ENCODE data around the gene MANBA. TPM values are rescaled to one million over a fixed set of nuclear protein-coding genes. Genes with fewer than 3 reads are reported as not detected.

Gene MANBA
- total and polyA plus RNA-seq, 7 experiments from 2014 or later, result 15.7 to 56.4 (median 26.0) TPM

- Mint-ChIP-seq H3K9me3 (no peaks in the 10 kb centered on the region), H3K4me1 (no peaks in the 10 kb centered on the region), H3K36me3 (peaks cover 13 to 44% (median 19%) of the 10 kb centered on the region in 5 donors), H3K27ac (peak overlapping the region in 2 of 9 donors; percentile 9 to 44), H3K4me3 (no peak overlapping the region), H3K27me3 (no peaks in the 10 kb centered on the region)
- H3K4me1 ChIP-seq (ENCODE audit: control insufficient read depth in 2 of 2, insufficient read depth in 2 of 2, low read length in 2 of 2), result no peaks in the 10 kb centered on the region
- ChIA-PET CTCF (interaction anchor here (0.8 kb wide), 1 partner anchor 61 kb away, joined by 4 read pairs; no protein-coding TSS in a partner anchor), POLR2A (no interaction called here)
- H3K36me3 ChIP-seq (ENCODE audit: control insufficient read depth in 2 of 3, insufficient read depth in 3 of 3, low read length in 3 of 3), result no peaks in the 10 kb centered on the region
- H3K9me3 ChIP-seq (ENCODE audit: control insufficient read depth in 2 of 3, low read length in 3 of 3), result no peaks in the 10 kb centered on the region
- no peak overlapping the region for H3K4me3 ChIP-seq (ENCODE audit: low read length)
- H3K27me3 ChIP-seq (ENCODE audit: control insufficient read depth in 2 of 2, insufficient read depth in 2 of 2, low read length in 2 of 2), result no peaks in the 10 kb centered on the region
- DNase-seq (no peak), ATAC-seq (no peak)
- H3K27ac ChIP-seq (ENCODE audit: low read depth, low read length), result no peak overlapping the region
- intact Hi-C loops (cut with micrococcal nuclease), result no loop called here
Observed at GRCh38 chr4:102693861-102694260, 66.9 kb downstream of the MANBA start.

DNA sequence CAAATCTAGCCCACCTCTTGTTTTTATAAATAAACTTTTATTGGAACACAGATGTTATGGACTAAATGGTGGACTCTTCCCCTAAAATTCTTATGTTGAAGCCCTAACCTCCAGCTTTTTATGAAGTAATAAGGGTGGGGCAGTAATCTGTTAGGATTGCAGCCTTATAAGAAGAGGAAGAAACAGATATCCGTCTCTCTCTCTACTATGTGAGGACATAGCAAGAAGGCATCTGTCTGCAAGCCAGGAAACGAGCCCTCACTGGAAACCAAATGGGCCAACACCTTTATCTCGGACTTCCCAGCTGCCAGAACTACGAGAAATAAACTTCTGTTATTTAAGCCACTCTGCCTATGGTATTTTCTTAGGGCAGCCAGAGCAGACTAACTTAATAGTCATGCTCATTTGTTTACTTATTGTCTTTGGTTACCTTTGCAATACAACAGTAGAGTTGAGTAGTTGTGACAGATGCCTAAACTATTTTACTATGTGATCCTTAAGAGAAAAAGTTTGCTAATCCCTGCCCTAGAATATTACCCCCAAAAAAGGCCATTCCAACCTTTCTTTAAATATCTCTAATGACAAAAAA lies 67.4 kb downstream of the MANBA start:
- H3K27ac Mint-ChIP-seq, result peak overlapping the region in 1 of 9 donors; percentile 9
- Histone ChIP-seq H3K4me1 (ENCODE audit: control insufficient read depth in 2 of 2, insufficient read depth in 2 of 2, low read length in 2 of 2) (no peaks in the 10 kb centered on the region), H3K27ac (ENCODE audit: low read depth, low read length) (no peak overlapping the region), H3K4me3 (ENCODE audit: low read length) (no peak overlapping the region), H3K27me3 (ENCODE audit: control insufficient read depth in 2 of 2, insufficient read depth in 2 of 2, low read length in 2 of 2) (no peaks in the 10 kb centered on the region), H3K9me3 (ENCODE audit: control insufficient read depth in 2 of 3, low read length in 3 of 3) (no peaks in the 10 kb centered on the region), H3K36me3 (ENCODE audit: control insufficient read depth in 2 of 3, insufficient read depth in 3 of 3, low read length in 3 of 3) (peaks cover 0 to under 1% (median 0%) of the 10 kb centered on the region in 3 experiments)
- no peaks in the 10 kb centered on the region for H3K27me3 Mint-ChIP-seq
- DNase-seq, result no peak
- CTCF ChIA-PET, result interaction anchor here (0.8 kb wide), 1 partner anchor 60 kb away, joined by 4 read pairs; no protein-coding TSS in a partner anchor
- POLR2A ChIA-PET, result no interaction called here
- no peaks in the 10 kb centered on the region for H3K9me3 Mint-ChIP-seq
- H3K36me3 Mint-ChIP-seq, result peaks cover 13 to 44% (median 19%) of the 10 kb centered on the region in 5 donors
- H3K4me3 Mint-ChIP-seq, result no peak overlapping the region
- no peaks in the 10 kb centered on the region for H3K4me1 Mint-ChIP-seq
- peak; percentile 36 for ATAC-seq
- intact Hi-C loops (cut with micrococcal nuclease), result no loop called here

- no peaks in the 10 kb centered on the region for H3K9me3 Mint-ChIP-seq
- intact Hi-C loops (cut with micrococcal nuclease), result no loop called here
- H3K27ac Mint-ChIP-seq, result peak overlapping the region in 2 of 9 donors; percentile 9 to 21
- Histone ChIP-seq H3K9me3 (ENCODE audit: control insufficient read depth in 2 of 3, low read length in 3 of 3) (no peaks in the 10 kb centered on the region), H3K4me1 (ENCODE audit: control insufficient read depth in 2 of 2, insufficient read depth in 2 of 2, low read length in 2 of 2) (no peaks in the 10 kb centered on the region), H3K4me3 (ENCODE audit: low read length) (no peak overlapping the region), H3K27me3 (ENCODE audit: control insufficient read depth in 2 of 2, insufficient read depth in 2 of 2, low read length in 2 of 2) (no peaks in the 10 kb centered on the region), H3K36me3 (ENCODE audit: control insufficient read depth in 2 of 3, insufficient read depth in 3 of 3, low read length in 3 of 3) (peaks cover 0 to 4% (median 0%) of the 10 kb centered on the region in 3 experiments), H3K27ac (ENCODE audit: low read depth, low read length) (no peak overlapping the region)
- DNase-seq (no peak), ATAC-seq (no peak)
- CTCF ChIA-PET, result no interaction called here
- POLR2A ChIA-PET, result interaction anchor here (0.7 kb wide), 1 partner anchor 348 kb away, joined by 3 read pairs; no protein-coding TSS in a partner anchor
- no peaks in the 10 kb centered on the region for H3K27me3 Mint-ChIP-seq
- H3K4me3 Mint-ChIP-seq, result no peak overlapping the region
- H3K4me1 Mint-ChIP-seq, result no peaks in the 10 kb centered on the region
- peaks cover 13 to 44% (median 19%) of the 10 kb centered on the region in 5 donors for H3K36me3 Mint-ChIP-seq
Observed at GRCh38 chr4:102692474-102692873, 68.3 kb downstream of the MANBA start.

DNA sequence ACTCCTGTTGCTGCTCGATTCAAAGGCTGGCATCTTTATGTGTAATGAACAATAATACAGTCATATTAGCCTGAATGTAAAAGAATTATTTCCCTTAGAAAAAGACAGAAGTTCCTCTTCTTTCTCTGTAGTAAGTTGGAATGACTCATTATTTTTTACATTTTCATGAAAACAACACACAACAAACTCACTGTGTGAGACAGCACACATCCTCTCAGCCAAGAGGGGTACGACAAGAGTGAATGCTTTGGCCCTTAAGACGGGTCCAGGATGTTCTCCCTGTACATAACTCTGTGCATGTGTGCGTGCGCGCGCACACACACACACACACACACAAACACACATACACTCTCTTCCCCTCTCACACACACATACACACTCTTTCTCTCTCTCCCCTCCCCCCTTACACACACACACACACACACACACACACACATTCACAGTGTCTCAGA lies 72.8 kb downstream of the MANBA start:
- Mint-ChIP-seq H3K36me3 (peaks cover 0 to 17% (median 4%) of the 10 kb centered on the region in 5 donors), H3K9me3 (no peaks in the 10 kb centered on the region), H3K4me1 (no peaks in the 10 kb centered on the region), H3K4me3 (no peak overlapping the region), H3K27ac (no peak overlapping the region), H3K27me3 (no peaks in the 10 kb centered on the region)
- Histone ChIP-seq H3K27ac (ENCODE audit: low read depth, low read length) (no peak overlapping the region), H3K4me3 (ENCODE audit: low read length) (no peak overlapping the region), H3K9me3 (ENCODE audit: control insufficient read depth in 2 of 3, low read length in 3 of 3) (no peaks in the 10 kb centered on the region), H3K36me3 (ENCODE audit: control insufficient read depth in 2 of 3, insufficient read depth in 3 of 3, low read length in 3 of 3) (peaks cover 0 to 4% (median 0%) of the 10 kb centered on the region in 3 experiments), H3K27me3 (ENCODE audit: control insufficient read depth in 2 of 2, insufficient read depth in 2 of 2, low read length in 2 of 2) (no peaks in the 10 kb centered on the region), H3K4me1 (ENCODE audit: control insufficient read depth in 2 of 2, insufficient read depth in 2 of 2, low read length in 2 of 2) (no peaks in the 10 kb centered on the region)
- DNase-seq (no peak), ATAC-seq (peak; percentile 61)
- ChIA-PET POLR2A (no interaction called here), CTCF (no interaction called here)
- intact Hi-C loops (cut with micrococcal nuclease), result no loop called here

GRCh38 chr4:102687373-102687981 lies 73.3 kb downstream of the MANBA start:
- no peak overlapping the region for H3K4me3 Mint-ChIP-seq
- POLR2A ChIA-PET, result no interaction called here
- CTCF ChIA-PET, result interaction anchor here (0.7 kb wide), 1 partner anchor 116 kb away, joined by 3 read pairs; no protein-coding TSS in a partner anchor
- no peak overlapping the region for H3K27ac Mint-ChIP-seq
- H3K27me3 Mint-ChIP-seq, result no peaks in the 10 kb centered on the region
- no peaks in the 10 kb centered on the region for H3K4me1 Mint-ChIP-seq
- H3K27me3 ChIP-seq (ENCODE audit: control insufficient read depth in 2 of 2, insufficient read depth in 2 of 2, low read length in 2 of 2), result no peaks in the 10 kb centered on the region
- intact Hi-C loops (cut with micrococcal nuclease), result no loop called here
- H3K9me3 ChIP-seq (ENCODE audit: control insufficient read depth in 2 of 3, low read length in 3 of 3), result no peaks in the 10 kb centered on the region
- peaks cover 2 to 19% (median 5%) of the 10 kb centered on the region in 5 donors for H3K36me3 Mint-ChIP-seq
- no peak overlapping the region for H3K27ac ChIP-seq (ENCODE audit: low read depth, low read length)
- DNase-seq (no peak), ATAC-seq (peak; percentile 18)
- H3K4me3 ChIP-seq (ENCODE audit: low read length), result no peak overlapping the region
- no peaks in the 10 kb centered on the region for H3K9me3 Mint-ChIP-seq
- no peaks in the 10 kb centered on the region for H3K4me1 ChIP-seq (ENCODE audit: control insufficient read depth in 2 of 2, insufficient read depth in 2 of 2, low read length in 2 of 2)
- peaks cover 0 to 4% (median 0%) of the 10 kb centered on the region in 3 experiments for H3K36me3 ChIP-seq (ENCODE audit: control insufficient read depth in 2 of 3, insufficient read depth in 3 of 3, low read length in 3 of 3)

- H3K4me3 Mint-ChIP-seq, result no peak overlapping the region
- DNase-seq (no peak), ATAC-seq (no peak)
- peaks cover 4 to 19% (median 13%) of the 10 kb centered on the region in 5 donors for H3K36me3 Mint-ChIP-seq
- POLR2A ChIA-PET, result no interaction called here
- H3K4me3 ChIP-seq (ENCODE audit: low read length), result no peak overlapping the region
- H3K4me1 ChIP-seq (ENCODE audit: control insufficient read depth in 2 of 2, insufficient read depth in 2 of 2, low read length in 2 of 2), result no peaks in the 10 kb centered on the region
- H3K9me3 ChIP-seq (ENCODE audit: control insufficient read depth in 2 of 3, low read length in 3 of 3), result no peaks in the 10 kb centered on the region
- H3K27ac Mint-ChIP-seq, result no peak overlapping the region
- H3K9me3 Mint-ChIP-seq, result no peaks in the 10 kb centered on the region
- H3K27ac ChIP-seq (ENCODE audit: low read depth, low read length), result no peak overlapping the region
- peaks cover 0 to 4% (median 0%) of the 10 kb centered on the region in 3 experiments for H3K36me3 ChIP-seq (ENCODE audit: control insufficient read depth in 2 of 3, insufficient read depth in 3 of 3, low read length in 3 of 3)
- CTCF ChIA-PET, result no interaction called here
- no peaks in the 10 kb centered on the region for H3K27me3 Mint-ChIP-seq
- no peaks in the 10 kb centered on the region for H3K27me3 ChIP-seq (ENCODE audit: control insufficient read depth in 2 of 2, insufficient read depth in 2 of 2, low read length in 2 of 2)
- intact Hi-C loops (cut with micrococcal nuclease), result no loop called here
- H3K4me1 Mint-ChIP-seq, result no peaks in the 10 kb centered on the region
Observed at GRCh38 chr4:102685768-102686167, 75.0 kb downstream of the MANBA start.

All from naive thymus-derived CD4-positive, alpha-beta T cell (primary cell).